ENCODE data around the gene NFASC.

NFASC gene

GRCh38 chr1:205046870-205047269 lies 176.2 kb downstream of the NFASC start:
- no peak for DNase-seq

- no peak for DNase-seq
Observed at GRCh38 chr1:205047764-205048231, 177.1 kb downstream of the NFASC start.

DNA sequence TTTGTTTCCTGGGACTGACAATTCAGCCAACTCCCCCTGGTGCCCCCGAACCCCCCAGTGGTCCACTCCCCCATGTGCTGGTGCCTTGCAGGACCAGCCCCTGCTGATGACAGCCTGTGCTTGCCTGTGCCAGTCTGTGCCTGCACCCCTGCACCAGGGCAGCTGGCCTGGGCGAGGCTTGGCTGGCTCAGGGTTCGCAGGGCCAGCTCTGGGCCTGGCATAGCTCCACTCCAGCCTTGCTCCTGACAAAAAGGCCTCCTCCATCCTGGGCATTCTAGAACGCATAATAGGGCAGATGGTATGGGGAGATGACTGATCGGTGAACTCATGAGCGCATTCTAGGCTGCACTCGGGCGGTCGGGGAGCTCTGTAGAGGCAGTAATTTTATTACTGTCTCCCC lies 177.7 kb downstream of the NFASC start:
- no peak for DNase-seq

GRCh38 chr1:205049479-205049878 lies 178.8 kb downstream of the NFASC start:
- no peak for DNase-seq

GRCh38 chr1:205052690-205053089 lies 182.0 kb downstream of the NFASC start:
- DNase-seq = no peak

GRCh38 chr1:205053296-205053695 lies 182.6 kb downstream of the NFASC start:
- DNase-seq = no peak

GRCh38 chr1:205054013-205054412 lies 183.4 kb downstream of the NFASC start:
- DNase-seq = no peak

DNA sequence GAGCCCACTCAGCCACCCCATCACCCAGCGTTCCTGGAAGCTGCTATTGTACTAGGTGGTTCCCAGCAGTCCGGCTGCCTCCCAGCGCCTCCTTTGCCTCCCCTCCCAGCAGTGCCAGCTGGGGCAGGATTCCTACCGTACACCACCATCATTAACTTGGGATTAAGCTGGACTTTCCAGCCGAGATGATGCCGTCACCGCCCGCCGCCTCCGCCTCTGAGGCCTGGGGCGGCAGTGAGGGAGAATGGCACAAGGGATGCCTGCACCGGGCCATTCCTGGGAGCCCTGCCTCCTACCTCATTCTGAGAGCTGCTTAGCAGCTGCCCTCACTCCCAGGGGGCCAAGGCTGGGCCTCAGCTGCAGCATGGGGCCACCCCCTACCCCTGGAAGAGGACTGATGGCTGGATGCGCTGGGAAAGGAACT lies 185.5 kb downstream of the NFASC start:
- no peak for DNase-seq

GRCh38 chr1:205056956-205057568 lies 186.4 kb downstream of the NFASC start:
- DNase-seq = no peak

DNA sequence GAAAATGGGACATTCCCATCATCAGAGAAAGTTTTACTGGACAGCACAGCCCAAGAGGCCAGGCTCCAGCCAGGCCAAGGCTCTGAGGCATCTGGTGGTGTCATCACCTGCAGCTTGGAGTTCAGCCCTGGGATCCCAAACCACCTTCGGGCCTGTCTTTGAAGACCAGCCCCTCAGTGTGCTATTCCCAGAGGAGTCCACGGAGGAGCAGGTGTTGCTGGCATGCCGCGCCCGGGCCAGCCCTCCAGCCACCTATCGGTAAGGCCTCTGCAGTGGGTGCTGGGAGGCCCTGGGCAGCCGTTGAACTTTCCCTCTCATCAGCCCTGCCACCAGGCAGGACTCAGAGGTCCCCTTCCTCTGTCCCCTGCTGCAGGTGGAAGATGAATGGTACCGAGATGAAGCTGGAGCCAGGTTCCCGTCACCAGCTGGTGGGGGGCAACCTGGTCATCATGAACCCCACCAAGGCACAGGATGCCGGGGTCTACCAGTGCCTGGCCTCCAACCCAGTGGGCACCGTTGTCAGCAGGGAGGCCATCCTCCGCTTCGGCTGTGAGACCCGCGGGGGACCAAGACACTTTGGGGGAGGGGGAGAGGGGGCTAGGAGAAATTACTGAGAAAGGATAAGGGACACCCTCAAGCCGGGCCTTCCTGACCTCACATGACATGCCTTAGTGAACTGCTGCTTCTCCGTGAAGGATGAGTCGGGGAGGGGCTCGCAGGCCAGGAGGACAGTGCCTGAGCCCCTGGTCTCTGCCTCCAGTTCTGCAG lies 187.3 kb downstream of the NFASC start:
- no peak for DNase-seq

DNA sequence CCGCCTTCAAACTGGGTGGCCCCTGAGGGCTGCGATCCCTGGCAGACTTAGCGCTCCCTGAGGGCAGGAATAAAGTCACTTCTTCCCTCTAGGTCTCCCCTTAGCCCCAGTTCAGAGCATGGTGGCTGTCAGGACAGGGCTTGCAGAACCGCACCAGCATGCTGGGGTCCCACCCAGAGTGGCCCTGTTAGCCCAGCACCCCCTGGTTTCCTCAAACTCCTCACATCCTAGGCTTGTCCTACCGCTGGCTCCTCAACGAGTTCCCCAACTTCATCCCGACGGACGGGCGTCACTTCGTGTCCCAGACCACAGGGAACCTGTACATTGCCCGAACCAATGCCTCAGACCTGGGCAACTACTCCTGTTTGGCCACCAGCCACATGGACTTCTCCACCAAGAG lies 188.2 kb downstream of the NFASC start:
- no peak for DNase-seq

DNA sequence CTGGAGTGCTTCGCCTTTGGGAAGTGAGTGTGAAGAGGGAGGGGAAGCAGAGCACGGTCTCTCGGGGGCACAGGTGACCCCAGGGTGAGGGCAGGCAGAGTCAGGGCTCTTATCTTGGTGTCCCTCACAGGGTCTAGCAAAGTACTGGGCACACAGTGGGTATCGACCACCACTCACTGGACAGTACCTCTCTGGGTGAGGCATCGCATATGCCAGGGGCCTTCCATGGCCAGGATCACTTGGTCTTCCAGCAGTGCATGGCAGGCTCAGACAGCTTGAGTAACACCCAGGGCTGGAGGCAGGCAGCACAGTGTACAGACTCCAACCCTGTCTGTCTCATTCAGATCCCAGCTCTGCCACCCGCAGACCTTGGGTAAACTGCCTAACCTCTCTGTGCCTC lies 189.0 kb downstream of the NFASC start:
- DNase-seq = no peak

- DNase-seq = no peak
Observed at GRCh38 chr1:205060746-205061145, 190.1 kb downstream of the NFASC start.

- DNase-seq = no peak
Observed at GRCh38 chr1:205061227-205061626, 190.6 kb downstream of the NFASC start.

DNA sequence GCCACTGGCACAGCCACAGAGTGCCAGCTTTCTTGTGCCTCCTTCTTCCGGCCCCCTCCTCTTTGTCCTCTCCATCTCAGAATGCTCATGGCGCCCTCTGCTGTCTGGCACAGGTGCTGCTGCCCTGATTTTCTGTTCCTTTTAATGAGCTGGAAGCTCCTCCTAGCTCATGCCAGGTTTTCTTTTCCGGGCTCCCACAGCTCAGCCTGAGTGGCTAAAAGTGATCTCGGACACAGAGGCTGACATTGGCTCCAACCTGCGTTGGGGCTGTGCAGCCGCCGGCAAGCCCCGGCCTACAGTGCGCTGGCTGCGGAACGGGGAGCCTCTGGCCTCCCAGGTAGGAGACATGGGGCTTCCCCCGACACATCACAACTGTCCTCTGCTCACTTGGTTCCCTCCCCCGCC lies 191.0 kb downstream of the NFASC start:
- DNase-seq = peak; percentile 83

GRCh38 chr1:205062319-205062718 lies 191.7 kb downstream of the NFASC start:
- DNase-seq = no peak

GRCh38 chr1:205062895-205063294 lies 192.2 kb downstream of the NFASC start:
- no peak for DNase-seq

DNA sequence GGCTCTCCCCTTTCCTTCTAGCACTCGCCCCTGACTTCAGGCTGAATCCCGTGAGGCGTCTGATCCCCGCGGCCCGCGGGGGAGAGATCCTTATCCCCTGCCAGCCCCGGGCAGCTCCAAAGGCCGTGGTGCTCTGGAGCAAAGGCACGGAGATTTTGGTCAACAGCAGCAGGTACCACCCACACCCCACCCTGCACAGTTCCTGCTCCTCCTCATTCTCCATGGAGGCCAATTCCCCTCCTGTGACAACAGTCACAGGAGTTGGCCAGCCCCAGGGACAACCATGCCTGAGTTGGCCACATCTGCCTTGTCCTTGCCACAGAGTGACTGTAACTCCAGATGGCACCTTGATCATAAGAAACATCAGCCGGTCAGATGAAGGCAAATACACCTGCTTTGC lies 193.6 kb downstream of the NFASC start:
- no peak for DNase-seq

DNA sequence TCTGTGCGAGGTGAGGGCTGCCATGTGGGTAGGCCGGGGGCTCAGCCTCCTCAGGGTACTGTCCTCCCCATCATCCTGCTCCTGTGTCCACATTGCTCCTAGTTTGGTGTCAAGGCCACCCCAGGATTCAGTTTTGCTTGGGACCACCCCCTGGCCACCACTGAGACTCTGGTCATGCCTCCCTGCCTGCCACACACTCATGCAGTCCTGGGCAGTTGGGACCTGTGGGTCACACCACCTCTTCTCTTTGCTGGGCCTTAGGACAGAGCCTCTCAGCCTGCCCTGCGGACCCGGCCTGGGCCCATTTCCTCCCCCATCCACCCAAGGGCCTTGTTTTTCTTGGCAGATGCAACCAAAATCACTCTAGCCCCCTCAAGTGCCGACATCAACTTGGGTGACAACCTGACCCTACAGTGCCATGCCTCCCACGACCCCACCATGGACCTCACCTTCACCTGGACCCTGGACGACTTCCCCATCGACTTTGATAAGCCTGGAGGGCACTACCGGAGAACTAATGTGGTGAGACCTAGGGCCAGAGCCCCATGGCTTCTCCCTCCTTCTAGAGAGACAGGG lies 194.2 kb downstream of the NFASC start:
- no peak for DNase-seq

GRCh38 chr1:205065666-205066065 lies 195.0 kb downstream of the NFASC start:
- DNase-seq = no peak

DNA sequence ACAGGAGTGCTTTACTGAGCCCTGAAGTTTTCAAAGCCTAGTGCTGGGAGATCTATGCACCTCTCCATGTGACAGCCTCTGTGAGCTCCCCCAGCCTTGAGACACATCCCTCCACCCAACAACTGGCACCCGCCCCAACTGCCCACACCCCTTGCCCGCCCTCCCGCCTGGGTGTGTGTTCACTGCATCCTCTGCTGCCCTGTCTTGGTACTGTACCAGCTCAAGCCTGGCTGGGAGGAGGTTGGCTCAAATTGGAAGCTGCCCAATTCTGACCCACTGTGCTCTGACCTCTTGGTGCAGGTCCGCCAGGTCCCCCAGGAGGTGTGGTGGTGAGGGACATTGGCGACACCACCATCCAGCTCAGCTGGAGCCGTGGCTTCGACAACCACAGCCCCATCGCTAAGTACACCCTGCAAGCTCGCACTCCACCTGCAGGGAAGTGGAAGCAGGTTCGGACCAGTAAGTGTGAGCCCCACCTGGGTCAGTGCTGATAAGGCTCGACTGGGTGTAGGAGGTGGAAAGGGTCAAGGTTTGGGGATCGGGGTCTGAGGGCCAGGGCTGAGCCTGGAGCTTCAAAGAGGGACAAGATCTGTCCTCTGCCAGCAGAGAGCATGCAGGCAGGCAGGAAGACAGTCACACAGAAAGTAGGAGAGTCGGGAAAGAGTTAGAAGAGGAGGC lies 195.6 kb downstream of the NFASC start:
- no peak for DNase-seq

- DNase-seq = no peak
Observed at GRCh38 chr1:205067031-205067430, 196.4 kb downstream of the NFASC start.

DNA sequence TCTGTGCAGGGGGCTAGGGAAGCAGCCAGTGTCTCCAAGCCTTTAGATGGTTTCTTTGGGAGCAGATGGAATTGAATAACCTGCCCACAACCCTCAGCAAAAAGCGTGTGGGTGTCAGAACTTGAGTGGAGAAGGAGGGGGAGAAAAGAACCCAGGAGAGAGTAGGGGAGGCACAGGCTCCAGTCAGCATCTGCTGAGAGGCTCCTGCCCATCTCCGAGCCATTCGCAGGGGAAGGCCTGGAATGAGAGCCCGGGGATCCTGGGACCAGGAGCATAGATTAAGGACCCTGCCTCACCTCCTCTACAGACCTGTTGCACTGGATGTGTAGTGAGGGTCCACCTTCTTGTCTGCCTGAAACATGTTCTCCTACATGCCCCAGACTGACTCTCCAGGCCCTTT lies 197.3 kb downstream of the NFASC start:
- no peak for DNase-seq
